ENCODE data around the gene MAP3K2.

Gene MAP3K2

DNA sequence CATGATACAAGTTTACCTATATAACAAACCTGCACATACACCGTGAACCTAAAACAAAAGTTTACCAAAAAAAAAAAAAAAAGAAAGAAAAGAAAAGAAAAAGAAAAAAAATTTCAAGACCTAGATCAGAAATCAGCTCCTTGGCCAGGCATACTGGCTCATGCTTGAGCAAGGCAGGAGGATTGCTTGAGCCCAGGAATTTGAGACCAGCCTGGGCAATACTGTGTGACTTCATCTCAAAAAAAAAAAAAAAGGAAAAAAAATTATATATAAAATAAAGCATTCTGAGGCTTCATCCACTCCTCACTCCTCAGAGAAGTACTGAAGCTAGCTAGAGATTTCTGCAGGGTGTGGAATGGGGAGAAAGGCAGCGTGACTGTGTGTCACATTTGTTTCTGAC, 18.7 kb upstream of the MAP3K2 start:
- no peak for DNase-seq

DNA sequence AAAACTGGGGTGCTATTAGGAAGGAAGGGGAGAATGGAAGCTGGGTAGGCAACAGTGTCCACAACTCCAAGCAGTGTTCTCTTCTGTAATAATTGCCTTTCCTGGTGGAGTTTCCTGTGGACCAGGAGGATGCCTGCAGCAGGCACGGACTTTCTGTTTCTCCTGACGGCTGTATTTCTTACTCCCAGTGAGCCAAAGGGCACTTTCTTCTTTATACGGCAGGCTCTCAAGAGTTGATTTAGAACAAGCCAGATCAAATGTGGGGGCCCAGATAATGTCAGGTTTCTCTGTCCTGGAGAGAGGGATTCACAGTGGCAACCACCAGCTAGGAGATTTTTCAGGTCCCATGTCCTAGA, 17.5 kb upstream of the MAP3K2 start:
- DNase-seq: no peak

DNA sequence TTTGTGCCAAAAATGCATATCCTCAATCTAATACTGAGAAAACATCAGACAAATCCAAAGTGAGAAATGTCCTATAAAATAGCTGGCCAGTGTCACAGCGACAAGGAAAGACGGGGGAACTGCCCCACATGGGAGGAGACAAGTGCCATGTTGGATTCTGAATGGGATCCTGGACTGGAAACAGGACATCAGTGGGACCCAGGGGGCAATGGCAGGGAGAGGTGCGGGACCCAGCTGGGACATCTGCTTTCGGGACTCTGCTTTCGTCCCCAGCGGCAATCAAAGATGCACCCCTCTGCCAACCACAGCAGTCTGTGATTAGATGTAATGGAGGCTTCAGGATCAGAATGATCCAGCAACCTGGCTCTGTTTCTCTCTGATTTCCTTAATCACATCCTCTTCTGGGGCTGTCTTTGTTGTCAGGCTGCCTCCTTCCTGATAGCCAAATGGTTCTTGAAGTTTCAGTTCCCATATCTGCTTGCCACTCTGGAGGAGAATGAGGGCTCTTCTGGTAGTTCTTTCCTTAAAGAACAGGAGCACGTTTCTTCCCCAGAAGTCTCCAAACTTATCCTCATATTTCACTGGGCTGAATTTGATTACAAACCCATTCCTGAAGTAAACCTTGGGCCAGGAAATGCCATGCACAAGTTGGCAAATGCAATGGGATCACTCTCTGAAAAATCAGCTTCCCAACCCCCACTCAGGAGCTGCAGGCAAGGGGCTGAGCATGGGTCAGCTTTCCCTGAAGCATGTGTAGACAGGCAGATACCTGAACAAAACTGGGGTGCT, 16.9 kb upstream of the MAP3K2 start:
- DNase-seq: no peak

DNA sequence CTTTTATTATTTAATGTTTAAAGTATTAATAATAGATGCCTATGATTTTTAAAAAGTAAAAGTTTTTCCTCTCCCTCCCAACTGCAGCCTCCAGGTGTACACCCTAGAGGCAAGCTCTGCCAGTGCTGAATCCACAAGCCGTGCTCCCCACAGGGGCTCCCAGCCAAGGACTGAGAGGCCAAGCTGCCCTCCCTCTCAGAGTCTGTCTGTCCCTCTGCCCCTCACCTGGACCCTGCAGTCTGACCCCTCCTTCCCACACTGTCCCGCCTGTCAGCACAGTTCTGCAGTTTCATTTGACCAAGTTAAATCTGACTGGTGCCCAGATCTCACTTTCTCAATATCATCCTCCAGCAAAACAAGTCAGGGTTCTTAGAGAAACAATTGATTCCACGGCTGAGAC, 15.7 kb upstream of the MAP3K2 start:
- DNase-seq: no peak

DNA sequence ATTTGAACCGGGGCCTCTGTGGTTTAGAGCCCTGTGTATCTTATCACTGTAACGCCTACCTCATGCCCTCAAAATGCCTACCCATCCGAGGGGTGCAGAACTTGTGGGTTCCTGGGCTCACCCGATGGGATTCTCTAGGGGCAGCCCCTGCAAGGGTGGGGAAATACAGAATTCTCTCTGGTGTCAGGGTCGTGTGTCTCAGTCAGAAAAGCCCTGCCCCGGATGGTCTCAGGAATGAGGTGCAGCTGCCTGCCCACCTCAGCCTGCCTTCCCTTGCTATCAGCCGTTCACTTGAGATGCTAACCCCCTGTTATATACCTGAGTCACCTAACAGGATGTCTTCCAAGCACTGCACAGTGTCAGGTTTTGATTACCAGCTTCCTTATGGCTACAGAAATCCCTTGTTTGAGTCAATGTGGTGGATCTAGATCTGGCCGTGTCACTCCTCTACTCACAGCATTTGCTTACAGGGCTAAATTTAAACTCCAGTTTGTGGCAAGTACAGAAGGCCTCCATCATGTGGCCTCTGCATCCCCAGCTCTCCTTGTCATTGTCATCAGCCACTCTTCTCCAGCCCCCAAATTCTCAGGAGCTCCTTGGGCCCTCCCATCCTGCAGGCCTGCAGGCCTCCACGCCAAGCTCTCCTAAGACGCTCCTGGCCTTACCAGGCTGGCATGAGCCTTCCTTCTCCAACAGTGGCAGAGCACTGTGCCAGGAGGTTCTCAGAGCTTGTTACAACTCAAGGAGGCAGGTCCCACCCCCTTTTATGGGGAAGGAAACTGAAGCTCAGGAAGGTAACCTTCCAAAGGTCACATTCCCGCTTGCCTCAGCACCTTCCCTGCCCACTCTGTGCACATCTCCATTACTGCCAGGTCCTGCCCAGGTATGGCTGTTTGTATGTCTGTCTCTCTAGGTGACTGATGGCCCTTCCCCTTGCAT, 14.3 kb upstream of the MAP3K2 start:
- peak; percentile 53 for DNase-seq

DNA sequence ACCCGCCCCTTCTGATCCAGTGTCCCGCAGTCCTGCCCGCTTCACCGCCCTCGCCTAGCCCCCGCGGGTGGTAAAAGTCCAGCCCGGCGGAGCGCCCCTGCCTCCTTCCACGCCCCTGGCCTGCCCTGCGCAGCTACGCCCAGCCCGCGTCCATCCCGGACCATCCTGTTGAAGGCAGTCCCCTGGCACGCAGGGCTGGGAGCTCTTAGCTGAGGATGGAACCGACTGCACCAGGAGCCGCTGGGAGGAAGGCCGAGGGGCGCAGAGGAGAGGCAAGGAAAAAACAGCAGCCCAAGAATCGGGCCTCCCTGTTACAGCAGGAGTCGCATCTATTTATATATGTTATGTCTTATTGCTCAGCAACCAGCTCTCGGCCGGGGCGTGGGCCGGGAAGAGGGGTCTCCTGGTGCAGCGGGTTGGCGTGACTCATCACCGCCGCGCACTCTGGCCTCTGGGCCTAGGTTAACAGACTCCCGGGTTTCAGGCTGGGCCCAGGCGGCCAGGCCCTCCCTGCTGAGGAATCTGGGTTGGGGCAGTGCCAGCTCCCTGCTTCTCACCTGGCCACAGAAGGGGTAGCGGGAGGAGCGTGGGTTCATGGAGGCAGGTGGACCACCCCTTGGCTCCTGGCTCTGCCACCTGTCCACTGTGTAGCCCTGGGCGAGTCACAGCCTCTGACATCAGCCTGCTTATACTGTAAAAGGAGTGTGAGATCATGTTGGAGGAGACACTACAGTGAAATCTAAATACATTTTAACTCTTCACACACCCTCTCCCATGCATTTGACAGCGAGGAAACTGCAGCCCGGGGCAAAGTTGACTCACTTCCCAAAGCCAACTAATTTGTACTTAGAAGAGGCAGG, 13.4 kb upstream of the MAP3K2 start:
- no peak for DNase-seq

DNA sequence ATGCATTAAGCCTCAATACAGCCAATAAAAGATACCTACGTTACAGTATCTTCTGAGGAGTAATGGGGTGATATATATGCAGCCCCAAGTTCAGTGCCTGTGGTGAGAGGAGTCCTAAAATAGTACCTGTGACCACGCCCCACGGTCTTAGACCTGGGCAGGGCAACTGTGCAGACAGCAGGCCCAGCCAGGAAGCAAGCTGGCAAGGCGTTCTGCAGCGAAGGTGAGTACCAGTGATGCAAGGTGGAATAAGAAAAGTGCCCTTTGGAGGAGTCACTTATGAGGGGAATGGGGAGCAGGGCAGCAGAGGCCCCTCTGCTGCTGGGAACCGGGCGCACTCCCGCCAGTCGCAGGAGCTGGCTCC, 12.7 kb upstream of the MAP3K2 start:
- DNase-seq: no peak

DNA sequence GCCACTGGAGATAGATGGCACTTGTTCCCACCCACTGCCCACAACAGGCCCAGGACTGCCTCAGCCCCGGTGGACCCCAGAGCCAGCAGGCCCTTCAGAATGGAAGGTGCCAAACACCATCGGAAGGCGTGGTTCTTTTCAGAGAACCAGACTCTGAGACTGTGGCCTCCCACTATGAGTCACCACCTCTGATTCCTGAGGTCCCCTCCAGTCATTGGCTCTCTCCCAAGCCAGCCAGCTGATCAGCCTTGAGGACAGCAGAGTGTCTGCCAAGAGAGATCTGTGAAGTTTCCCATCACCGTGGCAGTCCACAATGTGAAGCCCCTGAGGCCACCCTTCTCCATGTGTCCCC, 10.4 kb upstream of the MAP3K2 start:
- DNase-seq: peak; percentile 74

DNA sequence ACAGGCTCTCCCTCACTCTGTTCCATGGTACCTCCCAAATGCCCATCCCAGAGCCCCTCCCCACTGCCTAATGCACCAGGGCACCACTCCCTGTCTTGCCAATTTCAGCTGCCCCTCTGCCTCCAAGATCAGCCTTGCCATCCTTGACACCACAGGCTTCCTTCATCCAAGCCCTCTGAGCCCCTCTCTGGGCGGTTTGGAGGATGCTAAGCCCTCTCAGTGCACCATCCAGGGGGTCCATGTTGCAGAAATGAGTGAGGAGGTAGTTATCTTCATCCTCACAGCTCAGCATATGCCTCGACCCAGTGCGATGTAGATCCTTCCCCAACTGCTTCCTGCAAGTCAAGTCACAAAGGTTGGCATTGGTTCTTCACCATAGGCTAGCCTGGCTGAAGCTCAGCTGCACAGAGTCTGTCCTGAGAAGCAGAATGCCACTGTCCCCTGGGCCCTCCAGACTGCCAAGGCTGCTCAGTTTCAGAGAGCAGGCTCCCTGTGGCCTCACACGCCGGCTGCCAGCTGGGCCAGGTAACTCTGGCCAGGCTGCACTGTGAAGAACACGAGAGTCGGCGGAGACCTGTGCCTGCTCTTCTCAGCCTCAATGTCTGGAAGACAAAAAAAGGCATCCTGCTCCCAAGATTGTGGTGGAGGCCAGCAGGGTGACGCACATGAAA, 9.9 kb upstream of the MAP3K2 start:
- no peak for DNase-seq

DNA sequence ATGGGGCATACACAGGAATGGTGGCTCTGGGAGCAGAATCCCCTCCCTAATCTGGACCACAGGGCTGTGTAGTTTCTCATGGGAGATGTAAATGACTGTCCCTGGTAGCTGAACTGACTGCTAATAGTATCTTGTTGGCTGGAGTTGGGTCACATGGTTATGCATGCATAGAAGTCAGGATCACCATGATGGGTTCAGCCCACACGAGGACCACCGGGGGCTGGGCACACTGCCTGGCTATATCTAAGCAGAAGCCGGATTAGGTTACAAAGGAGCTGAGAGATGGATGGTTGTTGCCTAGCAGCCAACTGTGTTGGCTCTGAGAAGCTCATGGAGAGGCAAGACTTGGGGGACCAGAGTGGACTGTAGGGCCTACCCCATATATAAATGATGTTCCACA, 6.7 kb upstream of the MAP3K2 start:
- DNase-seq: no peak

DNA sequence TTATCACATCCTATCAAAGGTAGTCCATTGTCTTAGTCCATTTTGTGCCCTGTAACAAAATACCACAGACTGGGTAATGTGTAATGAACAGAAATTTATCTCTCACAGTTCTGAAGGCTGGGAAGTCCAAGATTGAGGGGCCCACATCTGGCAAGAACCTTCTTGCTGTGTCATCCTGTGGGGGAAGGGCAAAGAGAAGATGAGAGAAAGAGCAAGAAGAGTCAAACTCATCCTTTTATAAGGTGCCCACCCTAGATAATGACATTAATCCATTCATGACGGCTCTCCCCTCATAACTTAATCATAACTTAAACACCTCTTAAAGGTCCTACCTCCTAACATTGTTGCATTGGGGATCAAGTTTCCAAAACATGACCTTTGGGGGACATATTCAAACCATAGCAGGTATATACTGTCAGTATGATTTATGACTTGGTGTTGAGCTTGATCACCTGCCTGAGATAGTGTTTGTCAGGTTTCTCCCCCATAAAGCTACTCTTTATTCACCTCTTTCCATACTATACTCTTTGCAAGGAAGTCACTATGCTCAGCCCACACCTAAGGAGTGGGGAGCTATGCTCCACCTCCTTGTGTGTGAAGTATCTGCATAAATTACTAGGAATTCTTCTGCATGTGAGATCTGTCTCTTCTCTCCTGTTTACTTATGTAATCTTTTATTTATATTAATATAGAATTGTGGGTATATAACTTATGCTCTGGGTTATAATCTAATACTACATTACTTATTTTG, 5.2 kb upstream of the MAP3K2 start:
- DNase-seq: no peak

DNA sequence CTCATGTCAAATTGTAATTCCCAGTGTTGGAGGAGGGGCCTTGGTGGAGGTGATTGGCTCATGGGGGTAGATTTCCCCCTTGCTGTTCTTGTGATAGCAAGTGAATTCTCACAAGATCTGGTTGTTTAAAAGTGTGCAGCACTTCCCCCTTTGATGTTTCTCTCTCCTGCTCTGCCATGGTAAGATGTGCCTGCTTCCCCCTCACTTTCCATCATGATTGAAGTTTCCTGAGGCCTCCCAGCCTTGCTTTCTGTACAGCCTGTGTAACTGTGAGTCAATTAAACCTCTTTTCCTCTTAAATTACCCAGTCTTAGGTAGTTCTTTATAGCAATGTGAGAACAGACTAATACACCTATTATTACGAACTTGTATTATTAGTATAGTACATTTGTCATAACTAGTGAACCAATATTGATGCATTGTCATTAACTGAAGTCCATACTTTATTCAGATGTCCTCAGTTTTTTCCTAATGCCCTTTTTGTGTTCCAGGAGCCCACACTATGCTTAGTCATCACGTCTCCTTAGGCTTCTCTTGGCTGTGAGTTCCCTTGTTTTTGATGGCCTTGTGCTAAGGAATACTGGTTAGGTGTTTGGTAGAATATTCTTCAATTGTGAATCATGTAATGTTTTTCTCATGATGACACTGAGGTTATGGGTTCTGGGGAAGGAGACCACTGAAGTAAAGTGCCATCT, 4.5 kb upstream of the MAP3K2 start:
- DNase-seq: no peak

DNA sequence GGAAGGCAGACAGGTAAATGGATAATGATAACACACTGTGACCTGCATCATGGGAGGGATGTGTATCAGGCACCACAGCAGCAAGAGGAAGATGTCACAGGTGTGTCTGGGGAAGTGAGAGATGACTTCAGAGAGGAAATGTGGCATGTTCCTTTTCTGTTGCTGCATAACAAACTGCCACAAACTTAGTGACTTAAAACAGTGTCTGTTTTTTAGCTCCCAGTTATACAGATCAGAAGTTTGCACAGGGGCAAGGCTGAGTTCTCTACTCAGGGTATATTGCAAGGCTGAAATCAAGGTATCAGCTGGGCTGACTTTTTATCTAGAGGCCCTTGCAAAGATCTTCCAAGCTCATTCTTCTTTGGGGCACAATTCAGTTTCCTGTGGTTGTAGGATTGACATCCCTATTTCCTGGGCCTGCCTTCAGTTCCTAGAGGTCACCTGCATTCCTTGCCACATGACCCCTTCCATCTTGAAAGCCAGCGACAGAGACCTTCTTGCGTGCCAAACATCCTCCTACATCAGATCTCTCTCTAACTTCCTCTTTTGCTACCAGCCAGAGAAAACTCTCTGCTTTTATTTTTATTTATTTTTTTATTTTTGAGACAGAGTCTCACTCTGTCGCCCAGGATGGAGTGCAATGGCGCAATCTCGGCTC, 2.1 kb upstream of the MAP3K2 start:
- DNase-seq: no peak

DNA sequence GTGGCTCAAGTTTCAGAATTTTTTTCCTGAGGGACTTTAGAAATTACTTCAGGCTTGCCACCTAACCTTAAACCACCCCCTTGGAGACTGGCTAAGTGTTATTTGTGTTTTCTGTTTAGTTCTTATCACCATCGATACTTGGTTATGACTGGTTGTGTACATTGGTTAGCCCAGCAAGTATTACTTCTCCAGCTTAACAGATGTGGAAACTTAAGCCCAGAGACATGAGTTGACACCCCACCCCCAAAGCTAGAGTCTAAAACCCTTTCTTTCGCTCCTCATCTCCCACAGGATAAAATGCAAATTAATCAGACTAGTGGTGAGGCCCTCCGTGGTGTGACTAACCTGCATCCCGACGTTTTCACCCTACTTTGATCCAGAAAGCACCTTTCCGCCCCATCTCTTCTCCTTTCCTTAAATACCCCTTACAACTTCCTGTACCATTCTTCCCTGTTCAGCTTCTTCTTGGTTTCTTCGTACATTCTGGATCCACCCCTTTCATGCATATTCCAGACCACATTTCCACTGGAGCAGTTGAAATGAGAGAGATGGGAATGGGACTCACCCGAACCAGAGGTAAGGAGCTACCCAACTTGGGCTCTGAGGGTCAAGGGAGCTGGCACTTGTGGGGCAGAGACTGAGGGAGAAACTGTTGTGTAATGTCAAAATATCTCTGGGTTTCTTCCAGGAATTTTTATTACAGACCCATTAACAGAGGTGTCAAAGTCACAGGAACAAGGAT, 819 bp upstream of the MAP3K2 start:
- DNase-seq: no peak

DNA sequence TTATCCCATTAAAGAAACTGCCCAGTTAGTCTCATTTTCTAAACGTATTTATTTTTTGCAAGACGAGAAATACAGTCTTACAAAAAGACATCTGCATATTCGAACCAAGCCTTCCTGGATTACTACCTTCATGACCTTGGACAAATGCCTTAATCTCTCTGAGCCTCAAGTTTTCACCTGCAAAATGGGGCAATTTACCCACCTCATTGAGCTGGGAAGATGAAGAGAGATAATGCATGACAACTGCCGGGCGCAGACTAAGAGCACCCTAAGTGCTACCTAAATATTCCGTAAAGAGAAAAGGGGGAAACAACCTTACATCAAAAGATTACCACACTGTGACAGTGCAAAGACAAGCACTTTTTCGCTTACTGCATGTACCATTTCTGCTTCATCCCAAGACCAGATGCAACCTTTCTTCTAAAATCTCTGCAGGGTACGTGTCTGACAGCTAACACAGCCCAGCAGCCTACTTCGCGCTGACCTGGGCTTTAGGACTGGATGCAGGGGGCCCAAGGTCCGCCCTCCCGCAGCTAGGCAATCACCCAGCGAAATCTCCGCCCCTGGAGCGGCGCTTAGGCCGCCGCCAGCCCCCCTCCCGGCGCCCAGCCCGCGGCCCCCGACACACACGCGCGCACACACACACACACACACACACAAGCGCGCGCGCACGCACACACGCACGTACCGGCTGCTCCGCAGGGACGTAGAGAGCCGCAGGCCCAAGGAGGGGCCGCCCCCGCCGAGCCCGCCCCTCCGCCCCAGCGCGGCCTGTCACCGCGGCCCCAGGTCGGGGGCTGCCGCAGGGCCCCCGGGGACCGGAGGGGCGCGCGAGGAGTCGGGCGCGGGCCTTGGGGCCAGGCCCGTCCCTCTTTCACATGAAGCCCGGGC, 766 bp downstream of the MAP3K2 start:
- DNase-seq: peak; percentile 87

DNA sequence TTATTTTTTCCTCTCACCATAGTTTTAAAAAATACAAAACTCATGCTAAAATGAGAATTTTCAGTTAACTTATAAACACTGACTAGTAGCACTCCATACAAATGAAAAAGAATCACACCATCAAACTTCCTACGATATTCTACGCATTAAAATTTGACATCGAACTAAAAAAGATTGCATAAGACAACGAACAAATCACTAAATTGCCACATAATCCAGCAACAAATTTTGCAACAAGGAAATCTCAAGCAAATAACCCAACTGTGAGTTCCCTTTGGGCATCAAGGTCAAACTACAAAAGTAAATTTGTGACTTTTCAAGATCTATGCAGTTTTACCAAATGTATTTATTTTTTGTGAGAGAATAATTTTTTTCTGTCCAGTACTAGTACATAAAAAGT, 1.5 kb downstream of the MAP3K2 start:
- no peak for DNase-seq

DNA sequence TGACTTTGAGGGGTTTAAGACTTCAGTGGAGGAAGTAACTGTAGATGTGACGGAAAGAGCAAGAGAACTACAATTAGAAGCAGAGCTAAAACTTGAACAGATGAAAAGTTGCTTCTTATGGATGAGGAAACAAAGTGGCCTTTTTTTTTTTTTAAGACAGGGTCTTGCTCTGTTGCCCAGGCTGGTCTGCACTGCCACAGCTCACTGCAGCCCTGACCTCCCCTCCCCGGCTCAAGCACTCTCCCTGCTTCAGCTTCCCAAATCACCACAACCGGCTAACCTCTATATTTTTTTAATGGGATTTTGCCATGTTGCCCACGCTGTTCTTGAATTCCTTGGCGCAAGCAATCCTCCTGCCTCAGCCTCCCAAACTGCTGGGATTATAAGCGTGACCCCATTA, 3.2 kb downstream of the MAP3K2 start:
- DNase-seq: no peak

DNA sequence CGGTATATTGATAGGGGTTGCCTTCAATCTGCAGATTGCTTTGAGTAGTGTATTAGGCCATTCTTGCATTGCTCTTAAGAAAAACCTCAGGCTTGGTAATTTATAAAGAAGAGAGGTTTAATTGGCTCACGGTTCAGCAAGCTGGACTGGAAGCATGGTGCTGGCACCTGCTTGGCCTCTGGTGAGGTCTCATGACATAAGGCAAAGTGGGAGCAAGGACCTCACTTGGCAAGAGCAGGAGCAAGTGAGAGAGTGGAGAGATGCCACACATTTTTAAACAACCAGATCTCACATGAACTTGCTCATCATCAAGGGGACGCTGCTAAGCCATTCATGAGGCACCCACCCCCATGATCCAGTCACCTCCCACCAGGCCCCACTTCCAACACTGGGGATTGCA, 4.9 kb downstream of the MAP3K2 start:
- DNase-seq: no peak

DNA sequence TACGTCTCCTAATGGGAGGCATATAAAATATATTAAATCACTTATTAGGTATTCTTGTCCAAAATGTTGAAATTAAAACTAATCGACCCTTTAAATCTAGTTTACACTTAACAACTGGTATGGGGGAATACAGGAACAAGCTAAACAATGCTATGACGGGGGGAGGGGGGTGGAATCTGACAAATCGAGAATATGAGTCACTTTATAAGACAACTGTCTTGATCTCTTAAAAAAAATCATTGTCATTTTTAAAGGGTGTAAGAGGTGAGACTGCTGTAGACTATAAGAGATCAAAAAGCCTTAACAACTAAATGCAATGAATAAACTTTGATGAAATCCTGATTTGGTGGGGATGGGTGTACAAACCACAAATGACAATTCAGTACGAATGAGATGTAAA, 6.0 kb downstream of the MAP3K2 start:
- peak; percentile 47 for DNase-seq

Data from activated CD4-positive, alpha-beta T cell treated with anti-CD3 and anti-CD28 coated beads for 48 hours (primary cell).